Endothelial cell of umbilical vein (primary cell): ENCODE measurements around the gene ADAM11. TPM values are rescaled to one million over a fixed set of nuclear protein-coding genes. Genes with fewer than 3 reads are reported as not detected.

Source experiments
- BruUV-seq: library from RNA; stranded (reverse); fragments of 400-500 nt; replicated peaks from 2 replicates; lab custom pipeline; 2021; lab: Mats Ljungman, UMichigan
- CTCF ChIA-PET: fragments of 300-600, 350-600 bp; sonication (Branson Sonifier 250); formaldehyde crosslinking; loops from one replicate; lab custom pipeline; 2021; ENCODE audit warnings: antibody characterized with exemption, inconsistent platforms; lab: Charles Lee
- POLR2A ChIA-PET: fragments of 300-600, 350-600 bp; sonication (Branson Sonifier 250); formaldehyde crosslinking; loops from one replicate; lab custom pipeline; 2021; ENCODE audit warnings: antibody characterized with exemption, inconsistent platforms; lab: Charles Lee
- DNase-seq: peaks from one replicate; pipeline ENCODE4 v3.0.0-alpha.2; 2011; ENCODE audit warnings: low read depth, low spot score
- FAIRE-seq: peaks from 2 replicates; lab custom pipeline; 2011; peaks lifted over from hg19 to GRCh38; lab: Jason Lieb, UNC
- H2AFZ ChIP-seq: 2 replicates; pipeline ENCODE4 v1.6.0; 2012; ENCODE audit warnings: low read depth, low read length, control low read depth, inconsistent platforms
- H3K27ac ChIP-seq: 2 replicates; pipeline ENCODE4 v1.5.1; 2011; ENCODE audit warnings: low read depth, mild to moderate bottlenecking, control low read depth, low read length, moderate library complexity; ENCODE audit not compliant: insufficient read depth
- H3K27me3 ChIP-seq, 2 experiments: 2 replicates each; pipeline versions ENCODE4 v1.6.0 to v1.6.1; 2011; ENCODE audit warnings: low read length in 2 of 2, mixed read lengths in 1 of 2; ENCODE audit not compliant: control insufficient read depth in 2 of 2, insufficient read depth in 2 of 2
- H3K36me3 ChIP-seq, 2 experiments: 2 replicates in 1 of 2; 3 replicates in 1 of 2; pipeline ENCODE4 v1.5.1; 2011; ENCODE audit warnings: low read length in 2 of 2, mild to moderate bottlenecking in 1 of 2, moderate library complexity in 1 of 2; ENCODE audit not compliant: control insufficient read depth in 2 of 2, insufficient read depth in 2 of 2; ENCODE audit errors: extremely low read depth in 1 of 2
- H3K4me1 ChIP-seq: 3 replicates; pipeline ENCODE4 v1.5.1; 2011; ENCODE audit warnings: mild to moderate bottlenecking, low read length; ENCODE audit not compliant: control insufficient read depth, insufficient read depth; ENCODE audit errors: extremely low read depth
- H3K4me2 ChIP-seq: 2 replicates; pipeline ENCODE4 v1.6.1; 2011; ENCODE audit warnings: low read length, control low read depth, mixed read lengths; ENCODE audit not compliant: insufficient read depth
- H3K4me3 ChIP-seq, 3 experiments: fragments of 200-600 bp in 1 of 3; sonication (generic), shearing (Covaris generic) in 1 of 3; replicated peaks in 1 of 3; 2 replicates each; pipeline ENCODE4 v1.5.1; 2011 to 2016; ENCODE audit warnings: control low read depth in 3 of 3, low read length in 3 of 3, mild to moderate bottlenecking in 2 of 3, inconsistent platforms in 1 of 3, low read depth in 1 of 3, moderate library complexity in 1 of 3; ENCODE audit not compliant: insufficient read depth in 1 of 3
- H3K79me2 ChIP-seq: 2 replicates; pipeline ENCODE4 v1.6.0; 2012; ENCODE audit warnings: low read length, inconsistent platforms; ENCODE audit not compliant: control insufficient read depth, insufficient read depth
- H3K9ac ChIP-seq: replicated peaks from 2 replicates; pipeline ENCODE3; 2011; ENCODE audit warnings: low read length, control low read depth; ENCODE audit not compliant: insufficient read depth; ENCODE audit errors: extremely low read depth
- H3K9me1 ChIP-seq: replicated peaks from 3 replicates; pipeline ENCODE4 v1.6.0; 2011; ENCODE audit warnings: mild to moderate bottlenecking, low read length; ENCODE audit not compliant: control insufficient read depth, insufficient read depth; ENCODE audit errors: extremely low read depth
- H3K9me3 ChIP-seq: replicated peaks from 2 replicates; pipeline ENCODE4 v1.5.1; 2012; ENCODE audit warnings: low read length, inconsistent platforms; ENCODE audit not compliant: control insufficient read depth, insufficient read depth
- H4K20me1 ChIP-seq: replicated peaks from 2 replicates; pipeline ENCODE3; 2011; ENCODE audit warnings: mild to moderate bottlenecking, low read length; ENCODE audit not compliant: control insufficient read depth, insufficient read depth; ENCODE audit errors: extremely low read depth
- MAX ChIP-seq: IDR thresholded peaks from 2 replicates; pipeline ENCODE4 v1.6.1; 2011; ENCODE audit not compliant: insufficient read depth, insufficient read length
- dilution Hi-C: fragments of 300-500 bp; cut with MboI; formaldehyde crosslinking; loops from one replicate; pipeline ENCODE4 v1.15.0; 2019; ENCODE audit warnings: low sequenced_read_pairs; ENCODE audit not compliant: extremely low pct_ligation_motif_present
- intact Hi-C: fragments of 100-400 bp; cut with micrococcal nuclease; formaldehyde crosslinking; loops from one replicate; pipeline ENCODE4 v1.10.0; 2022
- polyA plus RNA-seq, 4 experiments: library from polyadenylated mRNA; depleted of rRNA in 3 of 4; stranded (reverse) in 3 of 4; unstranded in 1 of 4; fragments of >200 nt; gene quantifications; 2 replicates each; pipeline versions ENCODE4 v1.2.1 to v1.2.3, GENCODE V29; 2011 to 2012; ENCODE audit warnings: missing spikeins in 1 of 4
- total RNA-seq: library from RNA; stranded (reverse); gene quantifications from 2 replicates; pipeline ENCODE4 v1.2.3, GENCODE V29; 2021
- TF ChIP-seq, protein P1 (sequence below), 2 donors: IDR thresholded peaks; 1 replicate in 1 of 2; 2 replicates in 1 of 2; pipeline ENCODE4 v1.5.1; 2011; ENCODE audit warnings: low read length in 2 of 2, mild to moderate bottlenecking in 2 of 2, moderate library complexity in 2 of 2, control low read depth in 1 of 2, inconsistent platforms in 1 of 2, low read depth in 1 of 2; ENCODE audit not compliant: insufficient read depth in 1 of 2; ENCODE audit errors: extremely low read depth in 1 of 2

ADAM11 gene
- total and polyA plus RNA-seq, 2 donors (not counting 3 experiments of a cell fraction or from before 2014, with no cell fraction given): 0.71 to 1.1 TPM

- TF ChIP-seq MAX: no peak
- TF ChIP-seq, protein P1, sequence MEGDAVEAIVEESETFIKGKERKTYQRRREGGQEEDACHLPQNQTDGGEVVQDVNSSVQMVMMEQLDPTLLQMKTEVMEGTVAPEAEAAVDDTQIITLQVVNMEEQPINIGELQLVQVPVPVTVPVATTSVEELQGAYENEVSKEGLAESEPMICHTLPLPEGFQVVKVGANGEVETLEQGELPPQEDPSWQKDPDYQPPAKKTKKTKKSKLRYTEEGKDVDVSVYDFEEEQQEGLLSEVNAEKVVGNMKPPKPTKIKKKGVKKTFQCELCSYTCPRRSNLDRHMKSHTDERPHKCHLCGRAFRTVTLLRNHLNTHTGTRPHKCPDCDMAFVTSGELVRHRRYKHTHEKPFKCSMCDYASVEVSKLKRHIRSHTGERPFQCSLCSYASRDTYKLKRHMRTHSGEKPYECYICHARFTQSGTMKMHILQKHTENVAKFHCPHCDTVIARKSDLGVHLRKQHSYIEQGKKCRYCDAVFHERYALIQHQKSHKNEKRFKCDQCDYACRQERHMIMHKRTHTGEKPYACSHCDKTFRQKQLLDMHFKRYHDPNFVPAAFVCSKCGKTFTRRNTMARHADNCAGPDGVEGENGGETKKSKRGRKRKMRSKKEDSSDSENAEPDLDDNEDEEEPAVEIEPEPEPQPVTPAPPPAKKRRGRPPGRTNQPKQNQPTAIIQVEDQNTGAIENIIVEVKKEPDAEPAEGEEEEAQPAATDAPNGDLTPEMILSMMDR (IDR thresholded peaks at IDR 0.05; ENCODE audit: extremely low read depth in 1 of 2, insufficient read depth in 1 of 2, low read depth in 1 of 2, low read length in 2 of 2): no peak
- CTCF ChIA-PET: interaction anchor here (0.7 to 15.3 kb wide), 28 partner anchors 7 to 357 kb away, joined by 3 to 368 read pairs (median 12); partner anchors contain the start of genes ACBD4, GJC1, HIGD1B and PLCD3
- no peak overlapping the region for H3K9ac ChIP-seq
Measured at GRCh38 chr17:44778656-44779210, 19.9 kb downstream of the ADAM11 start.

More at GRCh38 chr17:44778656-44779210, 19.9 kb downstream of the ADAM11 start:
- no peaks in the 10 kb centered on the region for H3K36me3 ChIP-seq
- H4K20me1 ChIP-seq: no peaks in the 10 kb centered on the region
- BruUV-seq: no TSS peak
- H3K27me3 ChIP-seq: no peaks in the 10 kb centered on the region
- peaks cover 5% of the 10 kb centered on the region for H3K4me1 ChIP-seq
- H2AFZ ChIP-seq: no peak overlapping the region
- dilution Hi-C loops: no loop called here
- no peaks in the 10 kb centered on the region for H3K79me2 ChIP-seq
- no peak overlapping the region for H3K4me2 ChIP-seq
- H3K9me1 ChIP-seq: no peaks in the 10 kb centered on the region
- no peak for FAIRE-seq
- H3K27ac ChIP-seq: no peak overlapping the region
- POLR2A ChIA-PET: no interaction called here
- no peak for DNase-seq
- H3K4me3 ChIP-seq: no peak overlapping the region
- H3K9me3 ChIP-seq: no peaks in the 10 kb centered on the region
- intact Hi-C loops: loop anchor here (1.0 kb wide), 3 partner anchors 51 to 355 kb away; no protein-coding TSS in a partner anchor
